Measurements from ENCODE around the gene GUCA1A.

- TF ChIP-seq CTCF (conservative IDR thresholded peaks at IDR 0.05 in 1 of 2, IDR thresholded peaks at IDR 0.05 in 1 of 2; ENCODE audit: extremely low read depth in 1 of 2, insufficient read depth in 1 of 2, low read depth in 1 of 2, low read length in 2 of 2) (no peak), EZH2 (IDR thresholded peaks at IDR 0.05; ENCODE audit: borderline replicate concordance, low read length) (no peak)
These were observed 13.6 kb upstream of the GUCA1A start for GRCh38 chr6:42159431-42160024.
